Putamen (tissue), 1 donor: ENCODE measurements around the gene DMAP1.
"Not testable (repeated sequence)": the region's sequence is repeated elsewhere in the genome, so short reads cannot be mapped to it uniquely, and the experiment has no call there.

ENCODE experiments used
- DNase-seq: peaks from one replicate; pipeline ENCODE4 v3.0.0-alpha.2; 2016; ENCODE audit warnings: low spot score

Gene DMAP1

GRCh38 chr1:44213222-44214112 is at the start of gene DMAP1:
Gene DMAP1, plus strand, starts transcription at chr1:44213471. Its CDS starts 283 bp downstream, at chr1:44213754.
- DNase-seq: peak; percentile 90

- DNase-seq: no peak
Measured at GRCh38 chr1:44168520-44169098, 44.7 kb upstream of the DMAP1 start.

- DNase-seq: no peak
Measured at GRCh38 chr1:44170281-44170823, 42.9 kb upstream of the DMAP1 start.

- DNase-seq: no peak
Measured at GRCh38 chr1:44174630-44175029, 38.6 kb upstream of the DMAP1 start.

- DNase-seq: no peak
Measured at GRCh38 chr1:44200336-44200735, 12.9 kb upstream of the DMAP1 start.

GRCh38 chr1:44206545-44206944 is 6.7 kb upstream of the DMAP1 start:
- not testable (repeated sequence) for DNase-seq

- DNase-seq: no peak
Measured at GRCh38 chr1:44208226-44208625, 5.0 kb upstream of the DMAP1 start.

GRCh38 chr1:44210595-44210994 is 2.7 kb upstream of the DMAP1 start:
- DNase-seq: no peak

GRCh38 chr1:44212355-44213221 is 683 bp upstream of the DMAP1 start:
- DNase-seq: no peak

GRCh38 chr1:44217809-44218410 is 4.6 kb downstream of the DMAP1 start:
- DNase-seq: peak; percentile 71

GRCh38 chr1:44218503-44219300 is 5.4 kb downstream of the DMAP1 start:
- DNase-seq: no peak

- DNase-seq: no peak
Measured at GRCh38 chr1:44219301-44219626, 6.0 kb downstream of the DMAP1 start.

- no peak for DNase-seq
Measured at GRCh38 chr1:44220001-44220751, 6.9 kb downstream of the DMAP1 start.

GRCh38 chr1:44220755-44221154 is 7.5 kb downstream of the DMAP1 start:
- no peak for DNase-seq

GRCh38 chr1:44221769-44222168 is 8.5 kb downstream of the DMAP1 start:
- DNase-seq: no peak

- no peak for DNase-seq
Measured at GRCh38 chr1:44222397-44223186, 9.3 kb downstream of the DMAP1 start.

GRCh38 chr1:44223187-44223610 is 9.9 kb downstream of the DMAP1 start:
- no peak for DNase-seq

- DNase-seq: no peak
Measured at GRCh38 chr1:44225761-44226160, 12.5 kb downstream of the DMAP1 start.

GRCh38 chr1:44227211-44227610 is 13.9 kb downstream of the DMAP1 start:
- no peak for DNase-seq
